NCI-H748 (cell line): ENCODE results near the gene FOLR3.
"Not testable (repeated sequence)": the region's sequence is repeated elsewhere in the genome, so short reads cannot be mapped to it uniquely, and the experiment has no call there.

Experiments used
- DNase-seq: peaks from one replicate; lab custom pipeline; 2025; ENCODE audit not compliant: unreplicated experiment; lab: John Stamatoyannopoulos, UW

Gene FOLR3

GRCh38 chr11:72162891-72163492, 27.5 kb downstream of the FOLR3 start:
- no peak for DNase-seq

- DNase-seq = not testable (repeated sequence)
These were observed 28.7 kb downstream of the FOLR3 start for GRCh38 chr11:72164187-72164586.

DNA sequence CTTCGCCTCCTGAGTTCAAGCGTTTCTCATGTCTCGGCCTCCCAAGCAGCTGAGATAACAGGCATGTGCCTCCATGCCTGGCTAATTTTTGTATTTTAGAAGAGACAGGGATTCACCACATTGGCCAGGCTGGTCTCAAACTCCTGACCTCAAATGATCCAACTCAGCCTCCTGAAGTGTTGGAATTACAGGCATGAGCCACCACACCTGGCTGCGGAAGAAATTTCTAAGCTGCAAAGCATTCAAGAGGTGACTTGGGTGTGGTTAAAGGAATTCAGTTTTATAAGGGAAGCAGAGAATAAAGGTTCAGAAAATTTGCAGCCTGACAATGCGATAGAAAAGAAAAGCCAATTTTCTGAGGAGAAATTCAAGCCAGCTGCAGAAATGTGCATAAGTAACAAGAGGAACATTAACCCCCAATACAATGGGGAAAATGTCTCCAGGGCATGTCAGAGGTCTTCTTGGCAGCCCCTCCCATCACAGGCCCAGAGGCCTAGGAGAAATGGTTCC, 33.6 kb downstream of the FOLR3 start:
- DNase-seq = not testable (repeated sequence)

DNA sequence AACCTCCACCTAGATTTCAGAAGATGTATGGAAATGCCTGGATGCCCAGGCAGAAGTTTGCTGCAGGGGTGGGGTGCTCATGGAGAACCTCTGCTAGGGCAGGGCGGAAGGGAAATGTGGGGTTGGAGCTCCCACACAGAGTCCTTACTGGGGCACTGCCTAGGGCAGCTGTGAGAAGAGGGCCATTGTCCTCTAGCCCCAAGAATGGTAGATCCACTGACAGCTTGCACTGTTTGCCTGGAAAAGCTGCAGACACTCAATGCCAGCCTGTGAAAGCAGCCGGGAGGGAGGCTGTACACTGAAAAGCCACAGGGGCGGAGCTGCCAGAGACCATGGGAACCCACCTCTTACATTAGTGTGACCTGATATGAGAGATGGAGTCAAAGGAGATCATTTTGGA, 34.2 kb downstream of the FOLR3 start:
- DNase-seq = not testable (repeated sequence)

DNA sequence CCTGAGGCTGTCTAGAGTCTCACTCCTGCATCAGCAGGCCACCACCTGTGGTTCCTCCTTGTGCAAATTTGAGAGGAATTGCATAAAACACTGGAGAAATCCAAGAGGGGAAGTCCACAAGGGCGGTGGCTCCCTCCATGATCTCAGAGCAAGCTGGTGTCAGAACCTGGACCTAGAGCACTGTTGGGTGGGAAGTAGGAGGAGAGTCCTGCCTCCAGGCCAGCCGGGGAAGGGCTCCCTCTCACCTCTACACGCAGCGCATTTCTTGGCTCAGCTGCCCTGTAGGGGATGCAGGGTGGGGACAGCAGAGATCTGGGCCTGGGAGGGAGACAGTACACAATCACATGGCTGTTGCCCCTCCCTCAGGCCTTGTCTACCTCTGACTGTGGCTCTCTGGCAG, 36.5 kb downstream of the FOLR3 start:
- DNase-seq = not testable (repeated sequence)

- DNase-seq = no peak
These were observed 37.8 kb downstream of the FOLR3 start for GRCh38 chr11:72173291-72173690.

GRCh38 chr11:72174302-72175070, 39.0 kb downstream of the FOLR3 start:
- no peak for DNase-seq

DNA sequence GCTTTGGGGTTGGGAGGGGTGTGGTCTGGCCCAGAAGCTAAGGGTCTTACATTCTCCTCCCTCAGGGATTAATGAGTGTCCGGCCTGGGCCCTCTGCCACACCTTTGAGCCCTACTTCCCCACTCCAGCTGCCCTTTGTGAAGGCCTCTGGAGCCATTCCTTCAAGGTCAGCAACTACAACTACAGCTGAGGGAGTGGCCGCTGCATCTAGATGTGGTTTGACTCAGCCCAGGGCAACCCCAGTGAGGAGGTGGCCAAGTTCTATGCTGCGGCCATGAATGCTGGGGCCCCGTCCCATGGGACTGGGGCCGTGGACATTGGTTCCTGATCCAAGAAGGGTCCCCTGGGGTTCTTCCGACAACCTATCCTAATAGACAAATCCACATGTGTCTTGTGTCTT, 42.1 kb downstream of the FOLR3 start:
- no peak for DNase-seq

DNA sequence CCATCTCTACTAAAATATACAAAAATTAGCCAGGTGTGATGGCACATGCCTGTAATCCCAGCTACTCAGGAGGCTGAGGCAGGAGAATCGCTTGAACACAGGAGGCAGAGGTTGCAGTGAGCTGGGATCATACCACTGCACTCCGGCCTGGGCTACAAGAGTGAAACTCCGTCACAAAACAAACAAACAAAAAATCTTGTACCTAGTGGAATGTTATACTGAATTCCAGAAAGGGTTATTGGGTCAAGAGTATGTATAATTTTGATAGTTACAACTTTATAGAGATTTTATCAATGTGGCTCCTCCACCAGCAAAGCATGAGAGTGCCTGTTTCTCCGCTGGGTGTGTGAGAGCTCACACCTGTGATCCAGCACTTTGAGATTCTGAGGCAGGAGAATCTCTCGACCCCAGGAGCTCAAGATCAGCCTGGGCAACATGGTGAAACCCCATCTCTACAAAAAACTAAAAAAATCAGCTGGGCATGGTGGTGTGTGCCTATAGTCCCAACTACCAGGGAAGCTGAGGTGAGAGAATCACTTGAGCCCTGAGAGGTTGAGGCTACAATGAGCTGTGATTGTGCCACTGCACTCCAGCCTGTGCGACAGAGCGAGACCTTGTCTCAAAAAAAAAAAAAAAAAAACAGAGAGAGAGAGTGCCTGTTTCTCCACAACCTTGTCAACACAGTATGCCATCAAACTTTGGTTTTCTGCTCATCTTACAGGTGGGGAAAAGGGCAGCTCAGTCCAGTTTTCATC, 43.7 kb downstream of the FOLR3 start:
- DNase-seq = no peak

- no peak for DNase-seq
These were observed 44.4 kb downstream of the FOLR3 start for GRCh38 chr11:72179804-72180396.

DNA sequence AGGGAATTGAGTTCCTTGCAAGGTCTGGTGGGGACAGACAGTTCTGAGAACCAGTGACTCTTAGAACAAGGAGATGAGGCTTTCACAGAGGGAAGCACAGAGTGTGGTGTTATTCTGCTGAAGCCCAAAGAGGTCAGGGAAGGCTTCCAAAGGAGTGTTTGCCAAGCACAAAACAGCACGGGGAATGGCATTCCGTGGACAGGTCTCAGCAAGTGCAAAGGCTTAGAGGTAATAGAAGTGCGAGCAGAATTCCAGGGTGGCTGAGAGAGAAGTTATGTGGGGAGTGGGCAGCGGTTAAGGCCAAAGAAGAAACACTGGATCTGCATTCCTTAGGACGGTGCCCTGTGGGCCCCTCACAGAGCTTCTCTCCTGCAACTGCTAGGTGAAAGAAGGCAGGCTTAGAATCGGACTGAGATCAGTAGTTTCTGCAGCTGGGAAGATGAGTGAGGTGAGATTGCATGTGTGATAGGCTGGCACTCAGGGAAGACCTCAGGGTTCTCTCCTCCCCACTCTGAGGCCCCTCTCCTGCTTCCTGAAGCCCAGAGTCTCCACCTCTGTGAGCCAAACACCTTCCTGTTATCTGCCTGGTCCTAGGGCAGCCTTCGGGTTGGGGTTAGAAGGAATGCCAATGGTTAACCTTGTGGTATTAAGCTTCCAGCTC, 45.5 kb downstream of the FOLR3 start:
- DNase-seq = not testable (repeated sequence)

GRCh38 chr11:72181553-72181958, 46.0 kb downstream of the FOLR3 start:
- DNase-seq = not testable (repeated sequence)

DNA sequence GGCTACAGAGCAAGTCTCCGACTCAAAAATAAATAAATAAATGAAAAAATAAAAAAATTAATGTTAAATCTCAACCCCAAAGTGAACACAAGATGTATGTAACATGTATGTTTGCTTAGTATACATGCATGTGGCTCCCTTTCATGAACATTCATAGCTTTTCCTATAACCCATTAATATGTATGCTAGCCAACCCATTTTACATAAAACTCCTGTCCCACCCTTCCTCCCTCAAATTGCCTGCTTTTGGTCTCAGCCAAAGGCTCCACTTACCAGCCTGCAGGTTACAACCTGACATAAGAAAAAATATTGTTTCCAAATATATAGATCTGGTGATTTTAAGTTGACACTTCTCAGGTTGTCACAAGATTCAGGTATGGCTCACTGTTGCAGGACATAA, 52.7 kb downstream of the FOLR3 start:
- DNase-seq = no peak
